ENCODE results near the gene SGK1.

DNA sequence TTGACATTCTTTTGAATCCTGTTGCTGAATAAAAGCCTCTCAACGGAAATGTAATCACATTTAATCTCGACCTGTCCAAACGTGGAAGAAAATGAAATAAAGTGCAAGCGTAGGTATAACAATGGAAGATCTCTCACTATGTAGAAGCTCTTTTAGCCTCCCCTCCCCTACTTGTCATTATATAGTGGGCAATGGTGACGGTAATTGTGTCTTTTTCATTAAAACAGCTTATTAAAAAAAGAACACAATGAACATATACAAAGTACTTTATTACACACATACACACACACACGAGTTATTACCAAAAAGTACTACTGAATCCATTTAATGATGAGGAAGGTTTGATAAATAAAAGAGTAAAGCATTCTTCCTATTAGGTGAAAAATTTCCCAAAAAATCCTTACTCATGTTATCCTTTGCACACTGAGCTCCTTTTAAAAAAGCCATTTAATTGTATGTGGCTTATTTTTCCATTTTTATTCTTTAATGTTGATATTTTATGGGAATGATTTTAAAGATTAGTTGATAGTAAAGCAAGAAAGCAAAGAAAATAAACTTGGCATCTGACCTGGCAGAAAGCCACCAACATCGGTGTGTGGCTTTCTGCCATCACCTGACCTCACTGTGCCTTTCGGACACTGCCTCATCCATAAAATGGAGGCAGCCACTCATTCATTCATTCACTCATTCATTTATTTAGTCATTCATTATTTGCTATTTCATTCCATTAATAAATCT lies 493 bp upstream of the SGK1 start:
- TF ChIP-seq GATA3 (IDR thresholded peaks at IDR 0.05; ENCODE audit: low read depth, low read length) (no peak), GATA2 (IDR thresholded peaks at IDR 0.05; ENCODE audit: low read depth, low read length) (no peak)

Measured in SH-SY5Y (cell line).